ENCODE measurements around the gene PDZD4.

Gene PDZD4

DNA sequence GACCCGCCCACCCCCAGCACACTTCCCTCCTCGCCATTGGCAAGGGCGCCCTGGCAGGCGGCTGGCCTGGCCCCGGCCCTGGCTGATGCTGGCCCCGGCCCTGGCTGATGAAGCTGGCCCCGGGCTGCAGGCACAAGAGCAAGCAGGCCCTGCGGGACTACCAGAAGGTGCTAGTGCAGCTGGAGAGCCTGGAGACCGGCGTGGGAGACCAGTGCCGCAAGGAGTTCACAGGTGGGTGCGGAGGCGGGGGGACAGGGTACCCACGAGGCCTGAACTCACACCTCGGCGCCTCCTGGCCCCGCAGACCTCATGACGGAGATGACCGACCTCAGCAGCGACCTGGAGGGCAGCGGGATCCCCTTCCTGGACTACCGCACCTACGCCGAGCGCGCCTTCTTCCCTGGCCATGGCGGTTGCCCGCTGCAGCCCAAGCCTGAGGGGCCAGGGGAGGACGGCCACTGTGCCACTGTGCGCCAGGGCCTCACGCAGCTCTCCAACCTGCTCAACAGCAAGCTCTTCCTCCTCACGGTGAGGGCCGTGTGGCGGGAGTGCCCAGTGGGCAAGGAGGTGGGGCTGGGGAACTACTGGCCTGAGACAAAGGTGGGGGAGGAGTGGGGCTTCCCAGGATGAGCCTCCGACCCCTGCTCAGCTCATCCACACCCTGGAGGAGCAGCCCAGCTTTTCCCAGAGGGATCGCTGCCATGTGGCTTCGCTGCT lies 55.6 kb downstream of the PDZD4 start:
- FAIRE-seq, result no peak
- DNase-seq (ENCODE audit: insufficient read length, low spot score), result no peak

DNA sequence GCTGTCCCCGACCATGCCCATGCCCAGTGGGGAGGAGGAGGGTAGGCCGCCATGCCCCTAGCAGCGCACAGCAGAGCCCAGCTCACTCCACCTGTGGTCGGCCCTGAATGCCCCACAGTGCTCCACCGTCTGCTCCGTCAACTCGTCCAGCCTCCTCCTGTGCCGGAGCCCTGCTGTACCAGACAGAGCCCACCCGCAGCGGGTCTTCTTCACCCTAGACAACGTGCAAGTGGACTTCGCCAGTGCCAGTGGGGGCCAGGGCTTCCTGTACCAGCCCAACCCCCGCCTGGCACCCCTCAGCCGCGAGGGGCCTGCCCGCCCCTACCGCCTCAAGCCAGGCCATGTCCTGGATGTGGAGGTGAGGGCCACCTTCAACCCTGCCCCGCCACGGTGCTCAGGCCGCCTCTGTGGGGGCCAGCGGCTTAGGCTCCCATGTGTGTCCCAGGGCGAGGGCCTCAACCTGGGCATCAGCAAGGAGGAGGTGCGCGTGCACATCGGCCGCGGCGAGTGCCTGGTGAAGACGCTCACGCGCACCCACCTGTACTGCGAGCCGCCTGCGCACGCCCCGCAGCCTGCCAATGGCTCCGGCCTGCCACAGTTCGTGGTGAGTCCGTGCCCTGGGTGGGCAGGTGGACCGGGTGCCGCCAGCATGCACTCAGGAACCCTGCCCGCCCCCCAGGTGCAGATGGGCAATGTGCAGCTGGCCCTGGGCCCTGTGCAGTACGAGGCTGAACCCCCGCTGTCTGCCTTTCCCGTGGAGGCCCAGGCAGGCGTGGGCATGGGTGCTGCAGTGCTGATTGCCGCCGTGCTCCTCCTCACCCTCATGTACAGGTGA lies 56.4 kb downstream of the PDZD4 start:
- FAIRE-seq (no peak), DNase-seq (ENCODE audit: insufficient read length, low spot score) (no peak)

DNA sequence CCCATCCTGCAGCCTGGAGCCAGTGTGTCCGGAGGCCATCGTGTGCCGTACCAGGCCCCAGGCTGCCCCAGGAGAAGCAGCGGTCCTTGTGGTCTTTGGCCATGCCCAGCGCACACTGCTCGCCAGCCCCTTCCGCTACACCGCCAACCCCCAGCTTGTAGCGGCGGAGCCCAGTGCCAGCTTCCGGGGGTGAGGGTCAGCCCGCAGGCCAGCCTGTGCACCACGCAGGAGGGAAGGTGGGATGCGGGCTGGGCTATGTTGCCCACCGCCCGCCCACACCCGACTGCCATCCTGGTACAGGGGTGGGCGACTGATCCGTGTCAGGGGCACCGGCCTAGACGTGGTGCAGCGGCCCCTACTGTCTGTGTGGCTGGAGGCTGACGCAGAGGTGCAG lies 57.1 kb downstream of the PDZD4 start:
- DNase-seq (ENCODE audit: insufficient read length, low spot score) (no peak), FAIRE-seq (no peak)

DNA sequence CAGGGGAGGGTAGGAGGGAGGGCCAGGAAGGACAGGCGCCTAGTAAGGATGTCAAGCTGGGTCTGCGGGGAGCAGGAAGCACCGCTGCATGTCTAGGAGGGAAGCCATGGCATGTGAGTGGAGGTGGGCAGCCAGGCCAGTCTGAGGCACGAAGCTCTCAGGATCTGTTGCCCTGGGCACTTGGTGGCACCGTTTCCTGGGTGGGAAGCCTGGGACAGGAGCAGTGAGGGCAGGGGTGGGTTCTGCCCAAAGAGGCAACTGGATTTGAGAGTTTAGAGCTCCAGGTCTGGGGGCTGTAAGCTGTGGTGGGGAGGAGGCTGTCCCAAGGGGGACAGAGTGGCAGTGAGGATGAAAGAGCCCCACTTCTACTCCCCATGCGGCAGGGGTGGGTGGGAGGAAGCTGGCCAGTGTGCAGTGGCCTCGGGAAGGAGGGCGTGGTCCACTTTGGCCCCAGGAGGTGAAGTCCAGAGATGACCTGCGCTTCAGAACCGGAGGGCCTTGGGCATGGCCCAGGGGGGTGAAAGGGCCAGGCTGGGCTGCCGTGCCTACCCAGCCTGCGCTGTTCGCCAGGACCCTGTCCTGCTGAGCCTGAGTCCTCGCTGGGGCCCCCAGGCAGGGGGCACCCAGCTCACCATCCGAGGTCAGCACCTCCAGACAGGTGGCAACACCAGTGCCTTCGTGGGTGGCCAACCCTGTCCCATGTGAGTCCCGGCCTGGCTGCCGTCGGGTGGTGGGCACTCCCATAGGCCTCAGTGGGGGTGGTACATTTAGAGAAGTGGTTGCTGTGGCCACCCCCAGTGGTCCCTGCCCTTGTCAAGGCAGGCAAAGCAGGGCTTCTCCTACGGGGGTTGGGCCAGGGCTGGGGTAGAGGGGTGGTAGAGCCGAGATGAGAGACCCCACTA lies 57.8 kb downstream of the PDZD4 start:
- no peak for DNase-seq (ENCODE audit: insufficient read length, low spot score)

DNA sequence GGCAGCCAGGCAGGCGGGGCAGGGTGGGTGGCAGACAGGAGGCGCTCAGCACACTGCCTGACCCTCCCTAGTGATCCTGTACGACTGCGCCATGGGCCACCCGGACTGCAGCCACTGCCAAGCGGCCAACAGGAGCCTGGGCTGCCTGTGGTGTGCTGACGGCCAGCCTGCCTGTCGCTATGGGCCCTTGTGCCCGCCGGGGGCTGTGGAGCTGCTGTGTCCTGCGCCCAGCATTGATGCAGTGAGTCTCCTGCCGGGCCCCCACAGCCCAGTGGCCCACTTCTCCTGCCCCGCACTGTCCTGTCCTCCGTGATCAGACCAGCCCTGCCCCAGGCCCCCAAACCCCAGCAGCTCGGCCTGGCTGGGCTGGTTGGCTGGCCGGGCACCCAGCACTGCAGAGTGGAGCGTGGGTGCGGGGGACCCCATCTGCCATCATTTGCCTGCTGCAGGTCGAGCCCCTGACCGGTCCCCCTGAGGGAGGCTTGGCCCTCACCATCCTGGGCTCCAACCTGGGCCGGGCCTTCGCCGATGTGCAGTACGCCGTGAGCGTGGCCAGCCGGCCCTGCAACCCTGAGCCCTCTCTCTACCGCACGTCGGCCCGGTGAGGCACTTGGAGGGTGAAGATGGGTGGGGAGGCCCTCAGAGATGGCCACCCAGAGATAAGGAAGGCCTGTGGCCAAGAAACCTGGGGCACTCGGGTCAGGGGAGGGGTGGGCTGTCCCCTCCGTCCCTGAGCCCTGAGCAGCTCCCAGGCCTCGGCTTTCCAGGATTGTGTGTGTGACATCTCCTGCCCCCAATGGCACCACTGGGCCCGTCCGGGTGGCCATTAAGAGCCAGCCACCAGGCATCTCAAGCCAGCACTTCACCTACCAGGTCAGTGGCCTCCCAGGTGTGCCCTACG lies 58.7 kb downstream of the PDZD4 start:
- DNase-seq (ENCODE audit: insufficient read length, low spot score) (no peak), FAIRE-seq (no peak)

More for the DNA sequence above, 57.8 kb downstream of the PDZD4 start:
- no peak for FAIRE-seq

DNA sequence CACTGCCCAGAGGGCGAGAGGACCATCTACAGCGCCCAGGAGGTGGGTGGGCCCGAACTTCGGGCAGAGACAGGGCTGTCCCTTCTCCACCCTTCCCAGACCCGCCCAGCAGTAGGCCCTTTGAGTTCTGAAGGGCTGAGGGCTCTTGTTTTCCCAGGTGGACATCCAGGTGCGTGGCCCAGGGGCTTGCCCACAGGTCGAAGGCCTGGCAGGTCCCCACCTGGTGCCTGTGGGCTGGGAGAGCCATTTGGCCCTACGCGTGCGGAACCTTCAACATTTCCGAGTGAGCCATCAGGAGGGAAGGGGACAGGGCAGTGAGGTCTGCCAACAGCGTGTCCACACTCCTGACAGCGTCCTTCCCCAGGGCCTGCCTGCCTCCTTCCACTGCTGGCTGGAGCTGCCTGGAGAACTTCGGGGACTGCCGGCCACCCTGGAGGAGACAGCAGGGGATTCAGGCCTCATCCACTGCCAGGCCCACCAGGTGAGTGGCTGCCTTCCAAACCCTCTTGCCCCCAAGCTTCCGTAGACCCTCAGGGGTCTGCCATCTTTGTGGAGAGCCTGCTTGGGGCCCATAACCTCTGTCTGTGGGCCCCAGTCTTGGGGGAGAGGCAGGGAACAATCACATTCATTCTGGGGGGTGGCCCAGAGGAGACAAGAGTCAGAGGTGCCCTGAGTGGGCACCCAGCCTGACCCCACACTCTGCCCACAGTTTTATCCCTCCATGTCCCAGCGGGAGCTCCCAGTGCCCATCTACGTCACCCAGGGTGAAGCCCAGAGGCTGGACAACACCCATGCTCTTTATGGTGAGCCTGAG lies 59.5 kb downstream of the PDZD4 start:
- no peak for FAIRE-seq

GRCh38 chrX:153769865-153770600 lies 60.3 kb downstream of the PDZD4 start:
- DNase-seq (ENCODE audit: insufficient read length, low spot score), result no peak
- FAIRE-seq, result no peak

More for the DNA sequence above, 59.5 kb downstream of the PDZD4 start:
- no peak for DNase-seq (ENCODE audit: insufficient read length, low spot score)

- DNase-seq (ENCODE audit: insufficient read length, low spot score) (no peak), FAIRE-seq (no peak)
These were observed 61.0 kb downstream of the PDZD4 start for GRCh38 chrX:153769158-153769864.

DNA sequence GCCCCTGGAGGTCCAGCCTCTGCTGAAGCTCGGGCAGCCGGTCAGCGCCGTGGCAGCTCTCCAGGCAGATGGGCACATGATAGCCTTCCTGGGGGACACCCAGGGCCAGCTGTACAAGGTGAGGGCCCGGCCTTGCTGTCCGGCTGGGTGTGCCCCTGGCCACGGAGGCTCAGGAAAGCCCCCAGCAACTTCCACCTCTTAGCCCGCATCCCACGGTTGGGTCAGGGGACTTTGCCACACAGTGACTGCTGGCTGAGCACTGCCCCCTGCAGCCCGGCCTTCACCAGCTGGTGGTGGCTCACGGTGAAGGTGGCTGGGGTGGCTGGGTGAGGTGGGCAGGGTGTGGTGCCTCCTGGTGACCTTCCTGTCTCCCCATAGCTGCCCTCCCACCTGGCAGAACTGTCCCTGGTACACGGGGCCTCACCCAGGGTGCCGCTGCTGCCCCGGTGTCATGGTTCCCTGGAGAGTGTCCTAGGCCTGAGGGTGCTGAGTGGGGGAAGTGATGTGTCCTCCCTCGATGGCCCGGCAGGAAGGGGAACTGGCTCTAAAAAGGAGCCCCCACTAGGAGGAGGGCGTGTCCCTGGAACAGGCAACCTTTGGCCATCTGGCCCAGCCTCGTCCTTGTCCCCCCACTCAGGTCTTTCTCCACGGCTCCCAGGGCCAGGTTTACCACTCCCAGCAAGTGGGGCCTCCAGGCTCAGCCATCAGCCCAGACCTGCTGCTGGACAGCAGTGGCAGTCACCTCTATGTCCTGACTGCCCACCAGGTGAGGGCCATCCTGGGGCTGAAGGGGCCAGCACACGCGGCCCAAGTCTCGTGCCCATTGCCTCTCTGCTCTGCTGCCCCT lies 61.8 kb downstream of the PDZD4 start:
- FAIRE-seq (no peak), DNase-seq (ENCODE audit: insufficient read length, low spot score) (no peak)

DNA sequence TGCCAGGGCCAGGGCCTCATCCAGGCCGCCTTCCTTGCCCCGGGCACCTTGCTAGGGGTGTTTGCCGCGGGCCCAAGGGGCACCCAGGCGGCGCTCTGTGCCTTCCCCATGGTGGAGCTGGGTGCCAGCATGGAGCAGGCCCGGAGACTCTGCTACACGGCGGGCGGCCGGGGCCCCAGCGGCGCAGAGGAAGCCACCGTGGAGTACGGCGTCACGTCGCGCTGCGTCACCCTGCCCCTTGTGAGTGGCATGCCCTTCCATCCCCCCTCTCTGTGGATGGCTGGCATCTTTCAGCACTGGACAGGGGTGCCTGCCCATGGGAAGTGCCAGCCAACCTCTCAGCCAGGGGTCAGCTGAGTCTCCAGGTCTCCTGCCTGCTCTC lies 62.7 kb downstream of the PDZD4 start:
- DNase-seq (ENCODE audit: insufficient read length, low spot score) (no peak), FAIRE-seq (no peak)

- DNase-seq (ENCODE audit: insufficient read length, low spot score) (no peak), FAIRE-seq (no peak)
These were observed 63.3 kb downstream of the PDZD4 start for GRCh38 chrX:153766871-153767673.

DNA sequence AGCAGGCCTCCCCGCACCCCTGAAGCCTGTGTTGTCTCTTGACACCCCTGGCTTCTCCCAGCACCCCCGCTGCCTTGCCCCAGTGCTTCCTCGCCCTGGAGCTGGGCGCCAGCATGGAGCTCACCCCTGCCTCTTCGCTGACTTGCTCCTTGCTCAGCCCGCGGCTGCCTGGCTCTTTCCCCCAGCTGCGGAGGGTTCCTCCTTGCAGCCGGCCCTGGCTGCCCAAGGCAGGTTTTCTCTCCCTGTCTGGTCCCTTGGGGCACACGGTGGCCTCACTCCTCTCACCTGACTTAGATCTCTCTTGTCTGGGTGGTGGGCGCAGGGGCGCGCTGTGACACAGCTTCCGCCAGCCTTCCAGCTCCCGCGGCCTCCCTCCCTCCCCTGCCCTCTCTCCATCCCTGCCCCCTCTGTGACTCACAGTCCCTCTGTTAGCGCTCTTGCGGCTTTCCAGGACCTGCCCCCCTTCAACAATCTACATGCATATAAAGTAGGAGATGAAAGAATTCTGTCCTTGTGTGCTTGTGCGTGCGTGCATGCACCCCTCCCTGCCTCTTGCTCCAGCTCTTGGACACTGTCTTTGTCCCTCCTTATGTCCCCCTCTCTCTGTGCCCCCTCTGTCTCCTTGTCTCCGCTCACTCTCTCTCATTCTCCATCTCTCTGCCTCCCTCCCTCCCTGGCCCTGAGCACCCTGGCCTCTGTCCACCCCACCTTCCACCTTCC lies 64.1 kb downstream of the PDZD4 start:
- FAIRE-seq (no peak), DNase-seq (ENCODE audit: insufficient read length, low spot score) (no peak)

GRCh38 chrX:153765138-153766079 lies 64.9 kb downstream of the PDZD4 start:
- no peak for DNase-seq (ENCODE audit: insufficient read length, low spot score)

DNA sequence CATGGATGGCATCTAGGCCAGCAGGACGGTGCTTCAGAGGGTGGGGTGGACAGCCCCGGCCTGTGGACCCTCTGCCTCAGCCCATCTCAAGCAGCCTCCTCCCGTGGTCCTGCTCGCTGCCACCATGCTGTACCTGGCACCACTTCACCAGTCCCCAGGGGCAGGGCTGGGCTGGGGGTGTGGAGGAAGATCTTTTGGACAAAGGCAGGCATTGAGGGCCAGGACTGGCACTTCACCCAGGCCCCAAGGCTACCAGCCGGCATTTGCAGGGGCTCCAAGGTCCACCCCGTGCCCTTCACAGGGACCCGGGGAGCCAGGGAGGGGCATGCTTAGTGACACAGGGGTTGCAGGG lies 65.6 kb downstream of the PDZD4 start:
- DNase-seq (ENCODE audit: insufficient read length, low spot score), result no peak
- no peak for FAIRE-seq

More at GRCh38 chrX:153765138-153766079, 64.9 kb downstream of the PDZD4 start:
- FAIRE-seq, result no peak

All from GM19239 (cell line).